ENCODE results near the gene SNAI3. TPM values are rescaled to one million over a fixed set of nuclear protein-coding genes. Genes with fewer than 3 reads are reported as not detected.
A peak's percentile ranks its signal among the peaks of the same experiment; 100 is the strongest.

Gene SNAI3
- total and polyA plus RNA-seq, 2 of the 8 experiments (the other 6 are each of a cell fraction or from before 2014, with no cell fraction given) = 8.5 to 13.3 TPM

DNA sequence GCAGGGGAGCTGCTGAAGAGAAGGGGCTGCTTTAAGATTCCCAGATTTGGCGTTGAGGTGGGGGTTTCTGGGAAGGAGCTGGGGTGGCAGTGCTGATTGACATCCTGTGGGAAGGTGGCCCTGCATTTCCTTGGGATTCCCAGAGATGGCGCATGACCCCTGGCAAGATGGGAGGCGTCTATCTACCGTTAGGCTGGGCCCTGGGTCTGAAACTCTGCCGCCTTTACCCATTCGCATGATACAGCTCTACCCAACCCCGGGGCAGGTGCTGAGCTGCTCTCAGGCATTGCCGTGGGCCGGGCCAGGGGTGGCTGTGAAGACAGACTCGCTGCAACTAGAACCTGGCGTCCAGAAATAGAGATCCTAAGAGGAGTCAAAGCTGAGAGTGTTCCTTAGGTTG lies 13.5 kb downstream of the SNAI3 start:
- no peak overlapping the region for H3K4ac ChIP-seq (replicated peaks; ENCODE audit: insufficient read length, low read depth, low read length)
- CTCF ChIA-PET (ENCODE audit: partially characterized antibody) = interaction anchor here (0.8 to 9.7 kb wide), 36 partner anchors 8 to 229 kb away, joined by 3 to 87 read pairs (median 4); partner anchors contain the start of genes MVD and SNAI3
- WGBS, 2 experiments (ENCODE audit: extremely low coverage in 1 of 2, insufficient coverage in 1 of 2, insufficient read length in 1 of 2, insufficient replicate concordance in 2 of 2, low coverage in 1 of 2, low lambda C conversion rate in 2 of 2, missing lambda C conversion rate in 1 of 2) = 39% methylated on average over 10 of the region's 11 CpGs; no CpG with 5 or more reads in 1 of the 2 experiments
- H3K23ac ChIP-seq (ENCODE audit: insufficient read length) = no peak overlapping the region
- H4K20me1 ChIP-seq (replicated peaks in 1 of 2; ENCODE audit: control insufficient read depth in 1 of 2, insufficient read depth in 2 of 2, low read length in 2 of 2) = peaks cover 0 to 2% of the 10 kb centered on the region in 2 experiments
- H2BK5ac ChIP-seq (ENCODE audit: low read depth, low read length) = 0 out of 2 replicates have a peak overlapping the region, but pooled peaks have one; percentile 24
- H3K23me2 ChIP-seq (ENCODE audit: low read depth, low read length) = no peaks in the 10 kb centered on the region
- H3K27me3 ChIP-seq (replicated peaks in 1 of 4; ENCODE audit: control insufficient read depth in 3 of 4, extremely low read depth in 1 of 4, insufficient read depth in 3 of 4, low read length in 3 of 4) = no peaks in the 10 kb centered on the region
- peak; percentile 58 to 83 for DNase-seq (ENCODE audit: low read depth in 1 of 2, low spot score in 2 of 2)
- no peaks in the 10 kb centered on the region for H3K36me3 ChIP-seq (ENCODE audit: control insufficient read depth in 2 of 4, insufficient read depth in 4 of 4, low read length in 3 of 4)
- H3K27ac ChIP-seq (ENCODE audit: low read depth, low read length) = no peak overlapping the region
- no peak overlapping the region for H2BK20ac ChIP-seq (ENCODE audit: low read length)
- no peak overlapping the region for H4K91ac ChIP-seq (replicated peaks; ENCODE audit: insufficient read length, low read length)
- no peak overlapping the region for H3K4me3 ChIP-seq (ENCODE audit: extremely low read depth in 1 of 4, insufficient read depth in 2 of 4, low read depth in 3 of 4, low read length in 4 of 4)
- no peaks in the 10 kb centered on the region for H3K79me1 ChIP-seq (ENCODE audit: low read depth, low read length)
- H2AK5ac ChIP-seq (ENCODE audit: low read depth, low read length) = no peak overlapping the region
- H3K79me2 ChIP-seq (ENCODE audit: control insufficient read depth in 1 of 2, insufficient read depth in 2 of 2, low read length in 2 of 2) = no peaks in the 10 kb centered on the region
- H2AFZ ChIP-seq (ENCODE audit: low read length) = no peak overlapping the region
- H2BK15ac ChIP-seq (ENCODE audit: low read length) = no peak overlapping the region
- H3K9me3 ChIP-seq (ENCODE audit: insufficient read depth in 2 of 2, low read depth in 1 of 2, low read length in 1 of 2) = no peaks in the 10 kb centered on the region
- H3K14ac ChIP-seq (ENCODE audit: insufficient read length) = no peak overlapping the region
- POLR2A ChIA-PET (ENCODE audit: partially characterized antibody) = interaction anchor here (0.8 to 4.2 kb wide), 8 partner anchors 9 to 136 kb away, joined by 3 to 15 read pairs (median 4); partner anchors contain the start of genes IL17C and MVD
- H3K56ac ChIP-seq (replicated peaks; ENCODE audit: insufficient read length, low read depth, low read length) = no peak overlapping the region
- no peak overlapping the region; the same call in 1 of the 2 replicates for H4K8ac ChIP-seq (ENCODE audit: extremely low read depth, insufficient read depth, low read length)
- FAIRE-seq = peak; percentile 87
- H3K4me2 ChIP-seq (ENCODE audit: insufficient read depth in 1 of 2, low read depth in 2 of 2, low read length in 2 of 2) = 0 out of 4 replicates have a peak overlapping the region, but pooled peaks of 1 of the 2 experiments have one; percentile 3
- H2BK120ac ChIP-seq (replicated peaks; ENCODE audit: low read depth, low read length) = no peak overlapping the region
- H2BK12ac ChIP-seq (ENCODE audit: low read depth, low read length) = no peak overlapping the region
- no peak overlapping the region for H4K5ac ChIP-seq (ENCODE audit: insufficient read length, low read depth, low read length)
- no peak overlapping the region for H3K18ac ChIP-seq (ENCODE audit: extremely low read depth, low read length)
- H3K4me1 ChIP-seq (replicated peaks in 1 of 4; ENCODE audit: control insufficient read depth in 3 of 4, insufficient read depth in 4 of 4, low read length in 3 of 4) = peaks cover 0 to 5% (median 3%) of the 10 kb centered on the region in 4 experiments; a peak in 4 of 7 replicates
- H3K9ac ChIP-seq (replicated peaks in 1 of 4; ENCODE audit: extremely low read depth in 1 of 4, low read depth in 3 of 4, low read length in 3 of 4) = no peak overlapping the region
- TF ChIP-seq, protein P1, sequence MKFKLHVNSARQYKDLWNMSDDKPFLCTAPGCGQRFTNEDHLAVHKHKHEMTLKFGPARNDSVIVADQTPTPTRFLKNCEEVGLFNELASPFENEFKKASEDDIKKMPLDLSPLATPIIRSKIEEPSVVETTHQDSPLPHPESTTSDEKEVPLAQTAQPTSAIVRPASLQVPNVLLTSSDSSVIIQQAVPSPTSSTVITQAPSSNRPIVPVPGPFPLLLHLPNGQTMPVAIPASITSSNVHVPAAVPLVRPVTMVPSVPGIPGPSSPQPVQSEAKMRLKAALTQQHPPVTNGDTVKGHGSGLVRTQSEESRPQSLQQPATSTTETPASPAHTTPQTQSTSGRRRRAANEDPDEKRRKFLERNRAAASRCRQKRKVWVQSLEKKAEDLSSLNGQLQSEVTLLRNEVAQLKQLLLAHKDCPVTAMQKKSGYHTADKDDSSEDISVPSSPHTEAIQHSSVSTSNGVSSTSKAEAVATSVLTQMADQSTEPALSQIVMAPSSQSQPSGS (IDR thresholded peaks at IDR 0.05; ENCODE audit: low read length) = no peak
- TF ChIP-seq CREB1 (IDR thresholded peaks at IDR 0.05) (0 out of 2 replicates have a peak, but pooled peaks have one; percentile 30), RBBP5 (IDR thresholded peaks at IDR 0.05; ENCODE audit: borderline replicate concordance, low read depth, low read length) (no peak), GABPA (IDR thresholded peaks at IDR 0.05; ENCODE audit: borderline replicate concordance, insufficient read depth, low read length) (peak; percentile 14; the same call in 1 of the 2 replicates), RAD21 (IDR thresholded peaks at IDR 0.05 in 1 of 2, conservative IDR thresholded peaks at IDR 0.05 in 1 of 2; ENCODE audit: low read depth in 2 of 2, low read length in 2 of 2) (peak; percentile 50 to 60), TCF12 (IDR thresholded peaks at IDR 0.05; ENCODE audit: low read depth, low read length) (no peak), TEAD4 (IDR thresholded peaks at IDR 0.05; ENCODE audit: low read depth, low read length) (0 out of 2 replicates have a peak, but pooled peaks have one; percentile 43)
- TF ChIP-seq, protein P2, sequence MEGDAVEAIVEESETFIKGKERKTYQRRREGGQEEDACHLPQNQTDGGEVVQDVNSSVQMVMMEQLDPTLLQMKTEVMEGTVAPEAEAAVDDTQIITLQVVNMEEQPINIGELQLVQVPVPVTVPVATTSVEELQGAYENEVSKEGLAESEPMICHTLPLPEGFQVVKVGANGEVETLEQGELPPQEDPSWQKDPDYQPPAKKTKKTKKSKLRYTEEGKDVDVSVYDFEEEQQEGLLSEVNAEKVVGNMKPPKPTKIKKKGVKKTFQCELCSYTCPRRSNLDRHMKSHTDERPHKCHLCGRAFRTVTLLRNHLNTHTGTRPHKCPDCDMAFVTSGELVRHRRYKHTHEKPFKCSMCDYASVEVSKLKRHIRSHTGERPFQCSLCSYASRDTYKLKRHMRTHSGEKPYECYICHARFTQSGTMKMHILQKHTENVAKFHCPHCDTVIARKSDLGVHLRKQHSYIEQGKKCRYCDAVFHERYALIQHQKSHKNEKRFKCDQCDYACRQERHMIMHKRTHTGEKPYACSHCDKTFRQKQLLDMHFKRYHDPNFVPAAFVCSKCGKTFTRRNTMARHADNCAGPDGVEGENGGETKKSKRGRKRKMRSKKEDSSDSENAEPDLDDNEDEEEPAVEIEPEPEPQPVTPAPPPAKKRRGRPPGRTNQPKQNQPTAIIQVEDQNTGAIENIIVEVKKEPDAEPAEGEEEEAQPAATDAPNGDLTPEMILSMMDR (IDR thresholded peaks at IDR 0.05; ENCODE audit: control extremely low read depth in 1 of 3, insufficient read depth in 1 of 3, low read depth in 1 of 3, low read length in 3 of 3) = peak; percentile 77 to 92 (median 90)

Data from H1 (cell line).